Measurements from ENCODE around the gene DDAH1. TPM values are rescaled to one million over a fixed set of nuclear protein-coding genes. Genes with fewer than 3 reads are reported as not detected.
"Not testable (repeated sequence)": the region's sequence is repeated elsewhere in the genome, so short reads cannot be mapped to it uniquely, and the experiment has no call there.

The DDAH1 gene
- polyA plus RNA-seq, 12 donors, result 34.1 to 108 (median 60.1) TPM

DNA sequence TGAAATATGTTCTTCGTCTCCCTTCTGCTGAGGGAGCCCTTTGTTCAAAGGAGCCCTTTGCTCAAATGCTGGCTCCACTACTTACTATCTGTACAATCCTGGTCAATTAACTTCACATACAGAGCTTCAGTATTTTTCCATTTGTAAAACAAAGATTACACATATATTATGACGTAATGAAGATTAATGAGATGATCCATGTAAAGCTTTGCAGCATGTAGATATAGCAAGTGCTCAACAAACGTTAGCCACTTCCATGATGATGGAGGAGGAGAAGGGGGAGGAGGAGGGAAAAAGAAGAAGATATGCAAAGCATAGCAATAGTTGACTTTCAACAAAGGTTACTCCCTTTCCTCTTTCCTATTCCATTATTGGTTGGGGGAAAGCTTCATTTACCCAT is 10.1 kb upstream of the DDAH1 start:
- DNase-seq, result no peak

DNA sequence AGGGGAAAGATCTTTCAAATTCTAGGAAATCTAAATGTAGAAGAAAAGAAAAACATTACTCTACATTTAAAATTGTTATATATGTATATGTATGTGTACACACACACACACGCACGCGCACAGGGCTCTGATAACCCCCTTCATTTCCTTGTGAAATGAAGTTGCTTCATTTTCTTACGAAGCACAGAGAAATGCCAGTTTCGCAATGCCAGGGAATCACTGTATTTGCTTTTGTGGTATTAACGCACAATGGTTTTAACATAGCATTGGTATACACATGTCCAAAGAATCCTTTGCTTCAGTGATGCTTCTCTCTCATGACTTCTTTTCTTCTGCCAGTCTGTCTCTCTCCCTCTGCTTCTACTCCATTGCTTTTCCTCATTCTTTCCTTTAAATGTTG is 8.4 kb upstream of the DDAH1 start:
- no peak for DNase-seq

DNA sequence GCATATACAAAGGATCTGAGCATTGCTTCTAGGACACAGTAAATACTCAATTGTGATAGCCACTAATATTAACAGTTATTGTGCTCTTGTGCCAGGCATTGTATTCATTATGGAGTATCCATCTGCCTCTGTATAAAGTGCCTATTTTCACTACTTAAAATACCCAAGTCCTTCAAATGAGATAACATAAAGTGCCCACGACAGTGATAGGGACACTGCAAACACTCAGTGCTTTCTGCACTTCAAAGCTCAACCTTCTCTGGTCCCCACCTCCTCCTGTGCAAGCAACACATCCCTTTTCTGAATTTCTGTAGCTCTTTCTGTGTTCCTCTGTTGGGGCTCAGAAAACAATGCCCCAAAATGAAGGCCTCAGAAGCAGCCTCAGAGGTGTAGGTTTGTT is 6.6 kb upstream of the DDAH1 start:
- DNase-seq, result no peak

DNA sequence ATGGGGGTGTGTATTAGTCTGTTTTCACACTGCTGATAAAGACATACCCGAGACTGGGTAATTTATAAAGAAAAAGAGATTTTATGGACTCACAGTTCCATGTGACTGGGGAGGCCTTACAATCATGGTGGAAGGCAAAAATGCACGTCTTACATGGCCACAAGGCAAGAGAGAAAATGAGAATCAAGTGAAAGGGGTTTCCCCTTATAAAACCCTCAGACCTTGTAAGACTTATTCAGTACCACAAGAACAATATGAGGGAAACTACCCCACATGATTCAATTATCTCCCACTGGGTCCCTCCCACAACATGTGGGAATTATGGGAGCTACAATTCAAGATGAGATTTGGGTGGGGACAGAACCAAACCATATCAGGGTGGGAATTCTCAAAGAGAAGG is 5.2 kb upstream of the DDAH1 start:
- not testable (repeated sequence) for DNase-seq

DNA sequence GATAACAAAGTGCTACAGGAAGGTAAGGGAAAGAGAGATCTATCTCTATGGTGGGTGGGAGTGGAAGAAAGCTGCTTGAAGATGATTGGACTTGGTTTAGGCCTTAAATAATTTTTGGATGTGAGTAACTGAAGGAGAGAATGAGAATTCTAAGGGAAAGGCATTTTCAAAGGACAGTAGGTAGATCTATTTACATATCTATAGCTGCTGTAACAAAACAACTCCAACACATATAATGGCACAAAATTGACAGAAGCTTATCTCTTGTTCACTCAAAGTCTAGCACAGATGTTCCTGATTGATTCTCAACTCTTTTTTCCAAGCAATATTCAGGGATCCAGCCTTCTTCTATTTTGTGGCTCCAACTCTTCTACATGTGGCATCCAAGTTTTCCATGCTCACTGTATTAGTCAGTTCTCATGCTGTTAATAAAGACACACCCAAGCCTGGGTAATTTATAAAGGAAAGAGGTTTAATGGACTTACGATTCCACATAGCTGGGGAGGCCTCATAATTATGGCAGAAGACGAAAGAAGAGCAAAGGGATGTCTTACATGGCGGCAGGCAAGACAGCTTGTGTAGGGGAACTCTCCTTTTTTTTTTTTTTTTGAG is 3.1 kb upstream of the DDAH1 start:
- DNase-seq, result no peak

DNA sequence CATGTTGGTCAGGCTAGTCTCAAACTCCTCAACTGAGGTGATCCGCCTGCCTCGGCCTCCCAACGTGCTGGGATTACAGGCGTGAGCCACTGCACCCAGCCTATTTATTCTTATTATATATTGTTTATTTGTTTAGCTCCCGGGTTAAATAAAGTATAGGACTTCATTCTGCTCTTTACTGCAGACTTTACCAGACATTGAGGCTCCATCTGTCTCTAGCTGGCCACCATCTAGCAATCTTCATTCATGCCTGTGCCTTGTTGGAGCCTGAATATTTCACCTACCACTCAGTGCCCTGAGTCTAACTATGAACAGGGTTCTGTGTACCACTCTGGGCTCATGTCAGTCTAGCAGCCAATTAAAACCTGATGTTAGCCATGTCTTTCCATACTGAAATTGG is 2.1 kb upstream of the DDAH1 start:
- no peak for DNase-seq

DNA sequence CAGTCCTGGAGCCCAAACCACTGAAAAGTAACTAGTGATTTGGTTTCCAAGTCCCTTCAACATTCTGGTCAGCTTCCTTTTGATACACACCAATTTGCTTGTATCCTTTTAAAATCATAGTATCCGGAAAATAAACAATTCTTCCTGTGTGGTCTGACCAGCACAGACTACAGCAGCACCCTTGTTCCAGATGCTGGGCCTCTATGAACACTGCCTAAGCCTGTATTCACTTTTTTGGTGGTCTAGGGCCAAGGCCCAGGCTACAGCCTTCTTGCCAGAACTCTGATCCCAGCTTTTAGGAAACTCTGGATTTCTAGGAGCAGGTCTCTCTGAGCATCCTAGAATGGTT is 801 bp upstream of the DDAH1 start:
- DNase-seq, result no peak

DNA sequence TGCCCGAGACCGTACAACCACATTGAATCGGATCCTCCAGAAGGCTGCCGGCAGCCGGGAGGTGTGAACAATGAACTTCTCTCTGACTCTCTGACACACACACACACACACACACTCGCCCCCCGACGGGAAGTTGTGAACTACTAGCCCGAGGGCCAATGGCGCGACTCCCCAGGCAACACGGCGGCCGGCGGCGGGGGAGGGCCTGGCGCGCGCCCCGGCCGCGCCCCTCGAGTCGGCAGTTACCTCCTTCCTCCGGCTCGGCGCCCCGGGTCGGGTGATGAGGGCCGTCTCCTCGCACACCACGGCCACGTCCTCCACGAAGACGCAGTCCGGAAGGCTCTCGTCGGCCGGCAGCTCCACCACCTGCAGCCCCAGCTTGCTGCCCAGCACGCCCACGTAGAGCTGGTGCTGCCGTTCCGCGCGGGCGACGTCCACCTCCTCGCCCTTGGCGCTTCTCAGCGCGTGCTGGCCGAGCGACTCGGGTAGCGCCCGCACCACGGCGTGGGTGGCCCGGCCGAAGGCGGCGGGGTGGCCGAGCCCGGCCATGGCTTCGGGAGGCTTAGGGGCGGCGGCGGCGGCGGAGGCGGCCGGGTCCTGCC is 361 bp downstream of the DDAH1 start:
- peak; percentile 63 for DNase-seq

DNA sequence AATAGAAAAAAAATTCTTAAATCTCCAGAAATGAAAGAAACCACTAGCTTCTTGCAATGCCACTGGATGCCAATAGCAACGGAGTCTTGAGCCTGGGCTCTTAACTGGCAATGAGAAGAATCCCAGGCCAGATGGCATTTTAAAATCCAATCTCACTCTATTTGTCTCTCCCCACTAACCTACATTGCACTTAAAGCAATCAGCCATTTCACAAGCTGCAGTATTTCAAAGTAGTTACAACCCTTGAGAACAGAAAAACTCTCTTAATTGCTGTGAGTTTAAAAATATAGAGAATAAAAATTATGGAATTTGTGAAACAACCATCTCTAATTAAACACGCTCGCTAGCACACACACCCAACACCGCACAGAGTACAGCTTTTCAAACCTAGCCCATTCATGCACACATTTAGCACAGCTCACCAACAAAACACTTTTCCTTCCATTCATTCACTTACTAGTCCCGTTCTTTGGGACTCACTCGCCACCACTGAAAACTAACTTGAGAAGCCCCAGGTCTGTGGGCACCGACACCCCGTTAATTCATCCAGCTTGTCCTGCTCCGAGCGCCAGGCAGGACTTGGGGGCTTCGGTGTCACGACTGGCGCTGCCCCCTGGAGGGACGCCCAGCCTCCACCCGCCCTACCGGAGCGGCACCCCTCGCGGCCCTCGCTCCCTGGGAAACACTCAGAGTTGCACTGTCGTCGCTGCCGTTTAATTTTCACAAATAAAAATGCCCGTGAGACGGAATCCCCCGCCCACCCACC is 1.0 kb downstream of the DDAH1 start:
- DNase-seq, result peak; percentile 30

DNA sequence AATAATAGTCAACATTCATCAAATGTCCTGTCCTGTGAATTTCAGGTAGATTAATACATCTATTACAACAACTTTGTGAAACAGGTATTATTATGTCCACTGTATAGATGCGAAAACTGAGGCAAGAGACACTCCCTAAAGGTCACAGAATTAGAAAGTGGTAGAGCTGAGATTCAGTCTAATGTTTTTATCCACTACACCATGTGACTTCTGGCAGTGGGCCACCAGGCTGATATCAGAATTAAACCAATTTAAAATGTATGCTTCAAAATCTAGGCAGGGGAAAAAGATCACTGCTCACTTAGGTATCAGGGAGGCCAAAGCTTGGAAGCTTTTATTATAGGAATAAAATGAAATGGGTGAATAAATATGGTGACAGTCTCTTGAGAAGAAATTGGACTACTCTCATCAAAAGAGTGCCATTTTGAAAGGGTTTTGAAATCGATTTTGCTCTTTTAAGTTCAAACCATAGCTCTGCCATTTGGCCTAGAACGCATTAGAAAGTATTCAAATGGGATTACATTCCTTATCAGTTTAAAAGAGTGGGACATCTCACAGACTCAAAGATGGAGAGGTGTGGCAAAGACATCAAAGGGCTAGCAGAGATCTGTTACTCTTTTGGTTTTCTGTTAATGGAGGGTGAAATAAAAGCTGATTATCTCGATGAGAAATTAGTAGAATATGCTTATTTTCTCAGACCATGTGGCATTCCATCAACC is 1.9 kb downstream of the DDAH1 start:
- no peak for DNase-seq

DNA sequence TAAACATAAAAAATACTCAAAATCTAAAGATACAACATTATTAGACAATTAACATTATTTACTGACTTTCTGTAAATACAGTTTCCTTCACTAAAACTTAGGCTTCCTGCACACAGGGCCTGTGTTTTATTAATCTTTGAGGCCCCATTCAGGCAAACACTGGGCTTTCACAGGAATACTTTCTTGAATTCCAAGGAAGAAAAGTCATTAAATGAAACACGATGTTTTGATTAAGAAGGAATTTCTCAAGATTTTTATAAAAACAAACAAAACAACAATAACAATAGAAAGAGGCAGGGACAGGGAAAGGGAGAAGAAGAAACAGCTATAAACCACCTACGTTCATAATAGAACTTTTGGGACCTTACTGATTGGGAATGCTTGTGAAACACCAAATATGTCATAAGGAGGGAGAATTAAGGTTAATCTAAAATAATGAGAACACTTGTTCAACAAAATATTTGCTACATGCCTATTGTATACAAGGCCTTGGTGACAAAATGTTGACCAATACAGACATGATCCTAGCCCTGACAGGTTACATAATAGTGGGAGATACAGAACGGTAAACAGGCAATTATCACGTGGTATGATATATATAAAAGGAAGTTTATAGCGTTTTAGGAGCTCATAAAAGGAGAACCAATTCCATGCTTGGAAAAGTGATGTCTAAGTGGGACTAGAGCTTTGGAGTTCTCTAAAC is 3.6 kb downstream of the DDAH1 start:
- no peak for DNase-seq

DNA sequence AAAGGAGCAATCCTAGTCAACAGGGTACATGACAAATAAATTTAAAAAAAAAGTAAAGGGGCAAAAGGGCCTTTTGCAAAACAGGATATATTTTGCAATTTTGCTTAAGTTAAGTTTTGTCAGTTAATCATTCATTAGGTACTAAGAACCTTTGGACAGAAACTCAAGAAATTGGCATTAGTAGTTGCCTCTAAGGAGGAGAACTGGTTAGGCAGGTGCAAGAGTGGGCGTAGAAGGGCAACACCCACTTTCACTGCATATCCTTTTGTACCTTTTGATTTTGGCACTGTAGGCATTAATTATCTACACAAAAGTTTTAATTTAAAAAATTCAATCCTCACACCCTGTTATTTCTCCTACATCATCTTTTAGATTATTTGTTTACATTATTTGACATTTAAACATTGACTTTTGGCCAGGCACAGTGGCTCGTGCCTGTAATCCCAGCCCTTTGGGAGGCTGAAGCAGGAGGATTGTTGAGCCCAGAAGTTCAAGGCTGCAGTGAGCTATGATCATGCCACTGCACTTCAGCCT is 4.3 kb downstream of the DDAH1 start:
- DNase-seq, result no peak

DNA sequence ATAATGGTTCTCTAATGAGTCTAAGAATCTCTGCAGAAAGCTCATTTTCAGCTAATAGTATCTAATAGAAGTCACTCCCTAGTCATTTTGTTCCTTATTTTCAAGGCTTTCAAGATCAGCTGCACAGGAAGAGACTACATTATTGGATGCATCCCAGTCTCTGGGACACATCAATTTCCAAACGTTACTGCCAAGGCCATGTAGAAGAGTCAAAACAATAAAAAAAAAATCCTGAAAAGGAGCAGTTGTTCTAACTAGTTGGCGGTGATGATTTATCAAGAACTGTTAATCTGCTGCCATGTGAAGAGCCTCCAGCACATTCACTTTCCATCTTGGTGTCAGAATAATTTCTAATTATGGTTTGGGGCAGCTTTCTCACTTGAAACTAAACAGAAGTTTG is 5.7 kb downstream of the DDAH1 start:
- DNase-seq, result no peak

DNA sequence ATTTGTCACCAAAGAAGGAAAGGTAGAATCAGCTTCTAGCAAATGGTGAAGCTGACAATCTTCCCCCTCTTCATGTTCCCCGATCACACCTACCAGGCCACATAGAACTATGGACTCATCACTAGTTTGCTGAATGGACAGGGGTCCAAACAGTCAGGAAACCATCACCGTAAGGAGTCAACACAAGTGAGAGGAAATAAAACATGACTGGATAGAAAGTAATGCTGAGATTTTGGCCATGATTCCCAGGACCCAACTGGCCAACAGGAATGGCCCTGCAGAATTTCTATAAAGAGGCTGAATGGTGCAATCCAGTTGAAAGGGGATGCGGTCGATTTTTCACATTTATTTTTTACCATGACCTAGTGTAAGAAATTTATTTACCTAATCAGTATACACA is 10.7 kb downstream of the DDAH1 start:
- DNase-seq, result no peak

DNA sequence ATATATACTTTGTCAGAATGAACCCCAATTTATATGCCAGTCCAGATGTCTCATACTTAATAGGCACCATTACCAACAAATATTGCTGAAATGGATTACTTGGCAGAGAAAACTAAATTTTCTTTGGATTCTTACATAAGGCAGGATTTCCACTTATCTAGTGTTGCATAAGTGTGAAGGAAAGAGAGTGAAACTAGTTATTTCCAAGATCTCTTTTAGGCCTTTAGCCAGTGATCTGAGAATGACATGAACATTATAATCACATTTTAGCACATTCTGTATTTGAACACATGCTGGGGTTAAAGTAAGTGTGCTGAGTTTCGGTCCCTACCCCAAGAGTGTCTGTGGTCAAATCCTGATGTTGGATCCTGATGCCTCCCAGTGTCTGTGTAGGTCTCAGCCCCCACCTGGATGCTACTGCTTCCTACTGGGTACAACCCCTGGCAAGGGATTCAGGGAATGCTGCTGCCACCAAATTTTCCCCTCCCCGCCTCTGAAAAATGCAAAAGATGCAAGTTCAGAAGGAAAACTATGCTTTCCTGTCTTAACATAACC is 11.2 kb downstream of the DDAH1 start:
- DNase-seq, result no peak

DNA sequence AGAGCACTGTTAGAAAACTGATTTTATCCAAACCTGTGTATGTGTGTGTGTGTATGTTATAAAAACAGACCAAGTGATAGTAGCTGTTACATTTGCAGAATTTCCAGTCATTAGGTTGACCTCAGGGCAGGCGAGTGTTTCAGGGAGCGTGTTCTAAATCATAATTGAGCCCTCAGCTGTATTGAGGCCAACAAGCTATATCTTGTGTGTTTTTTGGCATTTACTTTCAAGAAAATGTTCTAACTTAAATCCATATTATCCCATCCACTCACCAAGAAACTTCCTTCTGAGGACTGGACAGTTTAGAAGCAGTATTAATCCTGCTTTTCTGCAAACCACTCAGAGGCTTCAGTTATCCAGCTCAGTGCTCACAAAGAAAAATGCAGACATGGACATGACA is 12.0 kb downstream of the DDAH1 start:
- no peak for DNase-seq

DNA sequence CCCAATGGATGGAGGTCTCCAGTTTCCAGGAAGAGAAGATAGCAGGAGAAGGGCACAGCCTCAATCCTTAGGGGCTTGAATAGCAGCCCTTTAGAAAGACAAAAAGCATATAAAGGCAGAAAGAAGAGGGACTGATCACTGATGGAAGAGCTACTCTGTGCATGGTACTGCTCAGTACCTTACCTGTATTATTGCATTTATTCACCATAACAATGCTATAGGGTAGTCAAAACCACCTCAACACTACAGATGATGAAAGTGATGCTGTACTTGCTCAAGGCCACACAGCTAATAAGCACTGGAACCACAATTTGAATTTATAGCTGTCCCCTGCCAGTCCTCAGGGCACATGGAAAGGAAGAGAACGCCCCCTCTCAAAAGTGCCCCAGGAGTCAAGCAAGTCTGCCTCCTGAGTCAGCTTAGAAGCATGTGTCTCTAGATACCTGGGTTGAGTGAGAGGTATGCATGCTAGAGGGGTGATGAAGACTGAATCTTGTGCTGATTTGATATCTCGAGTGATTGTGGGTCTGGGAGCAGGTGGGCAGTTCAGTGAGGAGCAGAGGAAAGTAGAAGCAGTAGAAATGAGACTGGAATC is 13.6 kb downstream of the DDAH1 start:
- DNase-seq, result no peak

DNA sequence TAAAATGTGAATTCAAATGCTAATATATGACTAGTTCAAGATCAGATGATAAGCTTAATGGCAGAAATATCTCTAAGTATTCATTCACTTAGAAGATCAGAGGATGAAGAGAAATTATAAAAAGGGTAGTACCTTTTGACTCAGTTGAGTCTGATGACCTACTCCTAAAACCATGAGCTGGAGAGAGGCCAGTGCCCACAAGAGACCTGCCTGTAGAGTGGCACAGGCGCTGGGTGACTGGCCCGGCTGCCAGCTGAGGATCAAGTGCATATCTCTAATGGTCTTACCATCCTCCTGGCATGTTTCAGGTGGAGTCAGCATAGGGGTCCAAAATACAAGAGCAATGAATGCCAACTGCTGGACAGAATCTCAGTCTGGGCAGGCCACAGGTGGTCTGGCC is 14.1 kb downstream of the DDAH1 start:
- no peak for DNase-seq

DNA sequence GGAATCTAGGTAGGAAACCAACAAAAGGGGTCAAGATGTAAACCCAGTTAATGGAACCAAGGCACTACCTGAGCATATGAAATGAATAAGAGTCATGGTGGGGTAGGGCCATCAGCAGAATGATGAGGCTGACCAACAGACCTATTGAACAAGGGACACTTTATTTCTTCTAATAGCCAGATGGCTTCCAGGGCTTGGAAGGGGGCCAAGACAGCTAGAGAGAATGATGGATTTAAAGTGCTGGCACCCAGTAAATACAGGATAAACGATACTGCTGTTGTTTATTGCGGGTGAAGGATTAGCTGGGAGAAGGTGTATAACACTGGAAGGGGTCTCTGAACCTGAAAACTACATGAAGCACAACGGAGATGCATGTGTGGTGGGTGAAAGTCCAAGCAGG is 15.6 kb downstream of the DDAH1 start:
- no peak for DNase-seq

DNA sequence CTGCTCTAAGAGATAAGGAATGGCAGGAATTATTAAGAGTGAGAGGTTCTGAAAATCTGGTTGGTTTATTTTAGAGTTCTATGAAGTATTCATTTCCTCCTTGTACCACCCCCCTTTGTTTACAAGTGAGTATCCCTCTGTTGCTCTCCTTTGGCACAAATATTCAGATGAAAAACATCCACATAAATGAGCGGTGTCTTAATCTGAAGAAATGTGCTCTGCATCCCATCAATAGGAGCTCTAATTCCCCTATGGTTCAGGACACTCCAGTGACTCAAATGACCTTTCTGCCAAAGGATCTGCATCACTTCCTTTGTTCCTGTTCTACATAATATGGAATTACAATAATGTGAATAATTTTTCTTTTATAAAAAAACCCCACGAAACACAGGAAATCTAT is 16.6 kb downstream of the DDAH1 start:
- no peak for DNase-seq
